Measurements from ENCODE around the gene RSPH1.

DNA sequence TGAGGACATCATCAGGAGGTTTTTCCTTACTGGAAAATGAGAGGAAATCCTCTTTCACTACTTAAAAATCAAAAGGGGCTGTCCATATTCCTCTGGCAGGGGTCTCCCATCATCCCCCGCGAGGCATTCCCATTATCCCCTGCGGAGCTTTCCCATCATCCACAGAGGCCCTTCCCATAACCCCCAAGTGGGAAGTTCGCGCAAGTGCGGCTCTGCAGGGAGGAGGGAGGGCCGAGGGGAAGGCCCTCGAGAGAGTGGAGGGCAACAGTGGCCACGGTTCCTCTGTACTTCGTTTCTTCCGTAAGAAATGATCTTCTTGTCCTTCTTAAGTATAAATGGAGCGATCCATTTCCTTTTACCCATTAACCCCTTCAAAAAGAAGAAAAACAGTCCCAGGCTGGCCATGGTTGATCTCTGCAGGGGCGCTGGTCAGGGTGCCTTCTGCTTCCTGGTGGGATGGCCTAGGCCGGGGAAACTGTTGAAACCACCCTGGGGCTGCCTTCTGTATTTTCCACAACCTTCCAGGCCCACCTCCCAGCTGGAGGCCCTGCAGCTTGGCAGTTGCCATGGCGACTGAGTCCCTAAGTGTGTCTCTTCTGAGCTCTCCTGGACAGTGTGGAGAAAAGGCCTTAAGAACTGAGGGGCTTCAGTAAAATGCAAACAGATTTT, 3.6 kb upstream of the RSPH1 start:
- TF ChIP-seq POLR2A (IDR thresholded peaks at IDR 0.05; ENCODE audit: low read length) (no peak), GATA1 (IDR thresholded peaks at IDR 0.05; ENCODE audit: low read depth, low read length) (no peak)

Measured in erythroblast (primary cell).